Stimulated activated CD4-positive, alpha-beta T cell treated with anti-CD3 and anti-CD28 coated beads, Interleukin-4, amount 100 ng/mL, for 48 hours (primary cell): ENCODE measurements around the gene SLC9A1.
A peak's percentile ranks its signal among the peaks of the same experiment; 100 is the strongest.
"Not testable (repeated sequence)": the region's sequence is repeated elsewhere in the genome, so short reads cannot be mapped to it uniquely, and the experiment has no call there.

Experiments used
- DNase-seq, 2 donors: peaks; one replicate each; pipeline ENCODE4 v3.0.0-alpha.2; 2020; ENCODE audit warnings: low read depth in 2 of 2

Gene SLC9A1

GRCh38 chr1:27154991-27155781, at the start of gene SLC9A1:
SLC9A1 (minus strand) TSS chr1:27155125; CDS start chr1:27154334, 791 bp downstream.
- peak; percentile 88 to 89 for DNase-seq

GRCh38 chr1:27203946-27204345, 49.0 kb upstream of the SLC9A1 start:
- no peak for DNase-seq

GRCh38 chr1:27201295-27201694, 46.4 kb upstream of the SLC9A1 start:
- no peak for DNase-seq

GRCh38 chr1:27193194-27193593, 38.3 kb upstream of the SLC9A1 start:
- no peak for DNase-seq

- DNase-seq, result no peak
These were observed 37.2 kb upstream of the SLC9A1 start for GRCh38 chr1:27192039-27192529.

- not testable (repeated sequence) for DNase-seq
These were observed 29.7 kb upstream of the SLC9A1 start for GRCh38 chr1:27184665-27185064.

- no peak for DNase-seq
These were observed 25.1 kb upstream of the SLC9A1 start for GRCh38 chr1:27179979-27180378.

GRCh38 chr1:27179379-27179778, 24.5 kb upstream of the SLC9A1 start:
- DNase-seq, result no peak

- no peak for DNase-seq
These were observed 22.0 kb upstream of the SLC9A1 start for GRCh38 chr1:27176954-27177353.

- no peak for DNase-seq
These were observed 21.4 kb upstream of the SLC9A1 start for GRCh38 chr1:27176323-27176722.

GRCh38 chr1:27172992-27173391, 18.1 kb upstream of the SLC9A1 start:
- DNase-seq, result not testable (repeated sequence)

GRCh38 chr1:27166929-27167328, 12.0 kb upstream of the SLC9A1 start:
- no peak for DNase-seq

GRCh38 chr1:27166351-27166802, 11.5 kb upstream of the SLC9A1 start:
- DNase-seq, result no peak

- DNase-seq, result no peak
These were observed 8.2 kb upstream of the SLC9A1 start for GRCh38 chr1:27163093-27163492.

- DNase-seq, result no peak
These were observed 7.2 kb upstream of the SLC9A1 start for GRCh38 chr1:27162090-27162489.

GRCh38 chr1:27161594-27161993, 6.7 kb upstream of the SLC9A1 start:
- no peak for DNase-seq

GRCh38 chr1:27157194-27157593, 2.3 kb upstream of the SLC9A1 start:
- DNase-seq, result no peak

- DNase-seq, result no peak
These were observed 395 bp downstream of the SLC9A1 start for GRCh38 chr1:27154469-27154990.

GRCh38 chr1:27153927-27154358, 982 bp downstream of the SLC9A1 start:
- no peak for DNase-seq

GRCh38 chr1:27153549-27153886, 1.4 kb downstream of the SLC9A1 start:
- no peak for DNase-seq

GRCh38 chr1:27152829-27153548, 1.9 kb downstream of the SLC9A1 start:
- no peak for DNase-seq

GRCh38 chr1:27152004-27152828, 2.7 kb downstream of the SLC9A1 start:
- DNase-seq, result no peak
